Immature natural killer cell (primary cell): ENCODE measurements around the gene SCN9A. TPM values are rescaled to one million over a fixed set of nuclear protein-coding genes. Genes with fewer than 3 reads are reported as not detected.
"Not testable (repeated sequence)": the region's sequence is repeated elsewhere in the genome, so short reads cannot be mapped to it uniquely, and the experiment has no call there.

Experiments used
- DNase-seq, 3 donors: peaks; one replicate each; pipeline ENCODE4 v3.0.0; 2022; ENCODE audit warnings: mixed read lengths in 1 of 3
- H3K27ac Mint-ChIP-seq, 6 donors: one replicate each; pipeline ENCODE4 v1.8.0; 2020; ENCODE audit warnings: mixed read lengths in 6 of 6, mild to moderate bottlenecking in 5 of 6, inconsistent platforms in 4 of 6, moderate library complexity in 3 of 6
- H3K27me3 Mint-ChIP-seq, 3 donors: one replicate each; pipeline ENCODE4 v1.8.0; 2020 to 2021; ENCODE audit warnings: low read depth in 3 of 3, mild to moderate bottlenecking in 3 of 3, mixed read lengths in 3 of 3, moderate library complexity in 3 of 3, inconsistent platforms in 1 of 3
- H3K36me3 Mint-ChIP-seq, 3 donors: one replicate each; pipeline ENCODE4 v1.8.0; 2020; ENCODE audit warnings: mixed read lengths in 3 of 3, inconsistent platforms in 2 of 3, mild to moderate bottlenecking in 2 of 3
- H3K4me1 Mint-ChIP-seq, 2 donors: one replicate each; pipeline ENCODE4 v1.8.0; 2020; ENCODE audit warnings: inconsistent platforms in 2 of 2, mild to moderate bottlenecking in 2 of 2, mixed read lengths in 2 of 2, moderate library complexity in 1 of 2
- H3K4me3 Mint-ChIP-seq, 5 donors: one replicate each; pipeline ENCODE4 v1.8.0; 2020; ENCODE audit warnings: mild to moderate bottlenecking in 5 of 5, mixed read lengths in 5 of 5, inconsistent platforms in 3 of 5, moderate library complexity in 3 of 5
- H3K9me3 Mint-ChIP-seq, 6 donors: one replicate each; pipeline ENCODE4 v1.8.0; 2020; ENCODE audit warnings: mild to moderate bottlenecking in 6 of 6, mixed read lengths in 6 of 6, inconsistent platforms in 4 of 6, moderate library complexity in 3 of 6
- polyA plus RNA-seq, 3 donors: library from polyadenylated mRNA; unstranded; fragments of 300-500 nt; fragmentation: Illumina TruSeq; gene quantifications; one replicate each; pipeline ENCODE4 v1.2.3, GENCODE V29; 2021

The SCN9A gene
- polyA plus RNA-seq, 3 donors from 2014 or later, result 0.55 to 0.86 (median 0.78) TPM

- Mint-ChIP-seq H3K27ac (no peak overlapping the region), H3K27me3 (no peaks in the 10 kb centered on the region), H3K36me3 (no peaks in the 10 kb centered on the region), H3K4me1 (no peaks in the 10 kb centered on the region), H3K4me3 (no peak overlapping the region), H3K9me3 (peaks cover 0 to 7% (median 0%) of the 10 kb centered on the region in 6 donors)
- no peak for DNase-seq
Measured at GRCh38 chr2:166365239-166365638, 10.5 kb downstream of the SCN9A start.

GRCh38 chr2:166364476-166365161 lies 11.1 kb downstream of the SCN9A start:
- Mint-ChIP-seq H3K36me3 (no peaks in the 10 kb centered on the region), H3K9me3 (peaks cover 0 to 7% (median 0%) of the 10 kb centered on the region in 6 donors), H3K4me3 (no peak overlapping the region), H3K4me1 (no peaks in the 10 kb centered on the region), H3K27me3 (no peaks in the 10 kb centered on the region), H3K27ac (no peak overlapping the region)
- no peak for DNase-seq

- H3K36me3 Mint-ChIP-seq, result no peaks in the 10 kb centered on the region
Measured at GRCh38 chr2:166361351-166362153, 14.2 kb downstream of the SCN9A start.

GRCh38 chr2:166360906-166361305 lies 14.8 kb downstream of the SCN9A start:
- Mint-ChIP-seq H3K36me3 (no peaks in the 10 kb centered on the region), H3K27me3 (no peaks in the 10 kb centered on the region), H3K27ac (no peak overlapping the region), H3K4me3 (no peak overlapping the region), H3K9me3 (peaks cover 0 to 10% (median under 1%) of the 10 kb centered on the region in 6 donors), H3K4me1 (no peaks in the 10 kb centered on the region)
- DNase-seq, result no peak

More at GRCh38 chr2:166361351-166362153, 14.2 kb downstream of the SCN9A start:
- H3K4me1 Mint-ChIP-seq, result no peaks in the 10 kb centered on the region
- H3K27me3 Mint-ChIP-seq, result no peaks in the 10 kb centered on the region
- peaks cover 0 to 8% (median 0%) of the 10 kb centered on the region in 6 donors for H3K9me3 Mint-ChIP-seq
- H3K4me3 Mint-ChIP-seq, result no peak overlapping the region
- H3K27ac Mint-ChIP-seq, result no peak overlapping the region
- no peak for DNase-seq

- DNase-seq, result no peak
- Mint-ChIP-seq H3K4me3 (no peak overlapping the region), H3K27ac (no peak overlapping the region), H3K9me3 (peaks cover 0 to 10% (median under 1%) of the 10 kb centered on the region in 6 donors), H3K27me3 (no peaks in the 10 kb centered on the region), H3K4me1 (no peaks in the 10 kb centered on the region), H3K36me3 (no peaks in the 10 kb centered on the region)
Measured at GRCh38 chr2:166360426-166360825, 15.3 kb downstream of the SCN9A start.

GRCh38 chr2:166357950-166358321 lies 17.8 kb downstream of the SCN9A start:
- peaks cover 0 to 16% (median 2%) of the 10 kb centered on the region in 6 donors for H3K9me3 Mint-ChIP-seq
- not testable (repeated sequence) for H3K4me3 Mint-ChIP-seq, H3K27me3 Mint-ChIP-seq, H3K27ac Mint-ChIP-seq, H3K36me3 Mint-ChIP-seq, H3K4me1 Mint-ChIP-seq, DNase-seq

GRCh38 chr2:166357068-166357949 lies 18.4 kb downstream of the SCN9A start:
- Mint-ChIP-seq H3K36me3 (no peaks in the 10 kb centered on the region), H3K4me1 (no peaks in the 10 kb centered on the region), H3K4me3 (no peak overlapping the region), H3K27ac (no peak overlapping the region), H3K27me3 (no peaks in the 10 kb centered on the region), H3K9me3 (peaks cover 0 to 16% (median 2%) of the 10 kb centered on the region in 6 donors)
- DNase-seq, result no peak

GRCh38 chr2:166351319-166351718 lies 24.4 kb downstream of the SCN9A start:
- Mint-ChIP-seq H3K27me3 (no peaks in the 10 kb centered on the region), H3K4me3 (no peak overlapping the region), H3K27ac (no peak overlapping the region), H3K36me3 (no peaks in the 10 kb centered on the region), H3K4me1 (no peaks in the 10 kb centered on the region), H3K9me3 (peaks cover 0 to 19% (median 4%) of the 10 kb centered on the region in 6 donors)
- DNase-seq, result no peak

- H3K9me3 Mint-ChIP-seq, result peaks cover 0 to 19% (median 4%) of the 10 kb centered on the region in 6 donors
- H3K36me3 Mint-ChIP-seq, result no peaks in the 10 kb centered on the region
- no peak overlapping the region for H3K27ac Mint-ChIP-seq
- H3K4me3 Mint-ChIP-seq, result no peak overlapping the region
- H3K27me3 Mint-ChIP-seq, result no peaks in the 10 kb centered on the region
- no peak for DNase-seq
- no peaks in the 10 kb centered on the region for H3K4me1 Mint-ChIP-seq
Measured at GRCh38 chr2:166350525-166350924, 25.2 kb downstream of the SCN9A start.

GRCh38 chr2:166344286-166345113 lies 31.2 kb downstream of the SCN9A start:
- DNase-seq, result no peak
- no peaks in the 10 kb centered on the region for H3K4me1 Mint-ChIP-seq
- peaks cover 0 to 3% (median 0%) of the 10 kb centered on the region in 3 donors for H3K27me3 Mint-ChIP-seq
- no peaks in the 10 kb centered on the region for H3K36me3 Mint-ChIP-seq
- H3K9me3 Mint-ChIP-seq, result peaks cover 0 to 9% (median 2%) of the 10 kb centered on the region in 6 donors
- no peak overlapping the region for H3K4me3 Mint-ChIP-seq
- H3K27ac Mint-ChIP-seq, result no peak overlapping the region

GRCh38 chr2:166343467-166343866 lies 32.3 kb downstream of the SCN9A start:
- Mint-ChIP-seq H3K36me3 (no peaks in the 10 kb centered on the region), H3K4me3 (no peak overlapping the region), H3K9me3 (peaks cover 0 to 7% (median 1%) of the 10 kb centered on the region in 6 donors), H3K4me1 (no peaks in the 10 kb centered on the region), H3K27me3 (peaks cover 0 to 3% (median 0%) of the 10 kb centered on the region in 3 donors), H3K27ac (no peak overlapping the region)
- DNase-seq, result no peak

GRCh38 chr2:166341426-166341825 lies 34.3 kb downstream of the SCN9A start:
- no peaks in the 10 kb centered on the region for H3K36me3 Mint-ChIP-seq
- peaks cover 0 to 3% (median 0%) of the 10 kb centered on the region in 3 donors for H3K27me3 Mint-ChIP-seq
- H3K4me1 Mint-ChIP-seq, result no peaks in the 10 kb centered on the region
- DNase-seq, result no peak
- no peak overlapping the region for H3K4me3 Mint-ChIP-seq
- H3K9me3 Mint-ChIP-seq, result peaks cover 0 to 5% (median 1%) of the 10 kb centered on the region in 6 donors
- H3K27ac Mint-ChIP-seq, result no peak overlapping the region

GRCh38 chr2:166338831-166339339 lies 36.9 kb downstream of the SCN9A start:
- Mint-ChIP-seq H3K4me3 (no peak overlapping the region), H3K27me3 (peaks cover 0 to 2% (median 0%) of the 10 kb centered on the region in 3 donors), H3K36me3 (no peaks in the 10 kb centered on the region), H3K9me3 (peaks cover 0 to 5% (median 1%) of the 10 kb centered on the region in 6 donors), H3K4me1 (no peaks in the 10 kb centered on the region), H3K27ac (no peak overlapping the region)
- DNase-seq, result no peak
